HepG2 (cell line): ENCODE results near the gene SLC5A6. TPM values are rescaled to one million over a fixed set of nuclear protein-coding genes. Genes with fewer than 3 reads are reported as not detected.
A peak's percentile ranks its signal among the peaks of the same experiment; 100 is the strongest.

Experiments
- CHD4 ChIP-seq: fragments of 200-600 bp; sonication (generic); IDR thresholded peaks from 2 replicates; pipeline ENCODE4 v1.7.0; 2017; ENCODE audit warnings: mild to moderate bottlenecking, low read length, borderline replicate concordance
- CREM ChIP-seq, 2 experiments: sonication (generic) in 1 of 2; formaldehyde crosslinking in 1 of 2; IDR thresholded peaks; 2 replicates each; pipeline versions ENCODE4 v1.4.0 to v1.6.1; 2016 to 2020; ENCODE audit warnings: antibody characterized with exemption in 1 of 2, mild to moderate bottlenecking in 1 of 2, missing genetic modification reagents in 1 of 2
- GATAD2A ChIP-seq: IDR thresholded peaks from 2 replicates; pipeline ENCODE4 v1.6.1; 2016
- KMT2A ChIP-seq: sonication (generic); formaldehyde crosslinking; IDR thresholded peaks from 2 replicates; pipeline ENCODE4 v1.4.0; 2020; ENCODE audit warnings: missing genetic modification reagents
- MTA1 ChIP-seq: sonication (generic); formaldehyde crosslinking; IDR thresholded peaks from 2 replicates; pipeline ENCODE4 v1.4.0; 2020; ENCODE audit warnings: missing genetic modification reagents, mild to moderate bottlenecking, borderline replicate concordance
- NR0B2 ChIP-seq: sonication (generic); formaldehyde crosslinking; IDR thresholded peaks from 2 replicates; pipeline ENCODE4 v1.4.0; 2020; ENCODE audit warnings: mild to moderate bottlenecking, missing genetic modification reagents
- PAWR ChIP-seq: sonication (generic); formaldehyde crosslinking; IDR thresholded peaks from 2 replicates; pipeline ENCODE4 v1.4.0; 2020; ENCODE audit warnings: missing genetic modification reagents, mild to moderate bottlenecking, borderline replicate concordance
- REXO4 ChIP-seq: sonication (generic); formaldehyde crosslinking; IDR thresholded peaks from 2 replicates; pipeline ENCODE4 v1.8.0; 2022; ENCODE audit warnings: missing genetic modification reagents, mild to moderate bottlenecking, borderline replicate concordance
- SMARCE1 ChIP-seq: fragments of 450-650 bp; IDR thresholded peaks from 2 replicates; pipeline ENCODE4 v1.6.1; 2017; ENCODE audit warnings: borderline replicate concordance
- TCF12 ChIP-seq, 2 experiments: fragments of 450-650 bp in 1 of 2; sonication (generic) in 1 of 2; formaldehyde crosslinking in 1 of 2; IDR thresholded peaks; 2 replicates each; pipeline versions ENCODE4 v1.6.1 to v1.8.0; 2017 to 2022; ENCODE audit warnings: antibody characterized with exemption in 1 of 2, mild to moderate bottlenecking in 1 of 2, missing genetic modification reagents in 1 of 2, moderate library complexity in 1 of 2
- THRA ChIP-seq: sonication (generic); formaldehyde crosslinking; IDR thresholded peaks from 2 replicates; pipeline ENCODE4 v1.4.0; 2020; ENCODE audit warnings: missing genetic modification reagents, borderline replicate concordance
- ZFP90 ChIP-seq: sonication (generic); formaldehyde crosslinking; IDR thresholded peaks from 2 replicates; pipeline ENCODE4 v1.8.0; 2022; ENCODE audit warnings: missing genetic modification reagents, mild to moderate bottlenecking, inconsistent platforms, borderline replicate concordance
- ZNF264 ChIP-seq: sonication (generic); formaldehyde crosslinking; IDR thresholded peaks from 2 replicates; pipeline ENCODE4 v1.4.0; 2020; ENCODE audit warnings: missing genetic modification reagents
- ZNF354B ChIP-seq: sonication (generic); formaldehyde crosslinking; IDR thresholded peaks from 2 replicates; pipeline ENCODE4 v1.8.0; 2022; ENCODE audit warnings: mild to moderate bottlenecking, missing genetic modification reagents
- ZNF383 ChIP-seq: sonication (generic); formaldehyde crosslinking; IDR thresholded peaks from 2 replicates; pipeline ENCODE4 v1.4.0; 2020; ENCODE audit warnings: missing genetic modification reagents, mild to moderate bottlenecking, borderline replicate concordance
- polyA plus RNA-seq, 8 experiments: library from polyadenylated mRNA; depleted of rRNA in 3 of 8; stranded (reverse) in 7 of 8; unstranded in 1 of 8; fragments of >200 nt; fragmentation: Illumina TruSeq in 4 of 8; extraction: Trizol in 4 of 8; gene quantifications; 2 replicates each; pipeline versions ENCODE4 v1.2.1 to v1.2.3, GENCODE V29; 2011 to 2016; ENCODE audit warnings: low read depth in 4 of 8, missing spikeins in 1 of 8, mixed read lengths in 1 of 8; ENCODE audit not compliant: insufficient read depth in 1 of 8
- total RNA-seq, 5 experiments: library from RNA; depleted of rRNA; stranded (reverse); fragments of >200 nt; fragmentation: Illumina TruSeq; extraction: Trizol; gene quantifications; 2 replicates each; pipeline ENCODE4 v1.2.3, GENCODE V29; 2016; ENCODE audit warnings: low read depth in 1 of 5
- TF ChIP-seq, protein P1 (sequence below): sonication (generic); formaldehyde crosslinking; IDR thresholded peaks from 2 replicates; pipeline ENCODE4 v1.5.0; 2020; ENCODE audit warnings: missing genetic modification reagents
- TF ChIP-seq, protein P2 (sequence below), 2 experiments: IDR thresholded peaks; 2 replicates each; pipeline ENCODE4 v1.6.1; 2011 to 2012; ENCODE audit warnings: low read length in 2 of 2, borderline replicate concordance in 1 of 2, low read depth in 1 of 2, mild to moderate bottlenecking in 1 of 2, moderate library complexity in 1 of 2
- TF ChIP-seq, protein P3 (sequence below): sonication (generic); formaldehyde crosslinking; IDR thresholded peaks from 2 replicates; pipeline ENCODE4 v1.8.0; 2022; ENCODE audit warnings: missing genetic modification reagents, mild to moderate bottlenecking, inconsistent platforms, borderline replicate concordance

Gene SLC5A6
- total and polyA plus RNA-seq, 2 of the 13 experiments (the other 11 are each of a cell fraction or from before 2014, with no cell fraction given): 135 to 417 TPM

DNA sequence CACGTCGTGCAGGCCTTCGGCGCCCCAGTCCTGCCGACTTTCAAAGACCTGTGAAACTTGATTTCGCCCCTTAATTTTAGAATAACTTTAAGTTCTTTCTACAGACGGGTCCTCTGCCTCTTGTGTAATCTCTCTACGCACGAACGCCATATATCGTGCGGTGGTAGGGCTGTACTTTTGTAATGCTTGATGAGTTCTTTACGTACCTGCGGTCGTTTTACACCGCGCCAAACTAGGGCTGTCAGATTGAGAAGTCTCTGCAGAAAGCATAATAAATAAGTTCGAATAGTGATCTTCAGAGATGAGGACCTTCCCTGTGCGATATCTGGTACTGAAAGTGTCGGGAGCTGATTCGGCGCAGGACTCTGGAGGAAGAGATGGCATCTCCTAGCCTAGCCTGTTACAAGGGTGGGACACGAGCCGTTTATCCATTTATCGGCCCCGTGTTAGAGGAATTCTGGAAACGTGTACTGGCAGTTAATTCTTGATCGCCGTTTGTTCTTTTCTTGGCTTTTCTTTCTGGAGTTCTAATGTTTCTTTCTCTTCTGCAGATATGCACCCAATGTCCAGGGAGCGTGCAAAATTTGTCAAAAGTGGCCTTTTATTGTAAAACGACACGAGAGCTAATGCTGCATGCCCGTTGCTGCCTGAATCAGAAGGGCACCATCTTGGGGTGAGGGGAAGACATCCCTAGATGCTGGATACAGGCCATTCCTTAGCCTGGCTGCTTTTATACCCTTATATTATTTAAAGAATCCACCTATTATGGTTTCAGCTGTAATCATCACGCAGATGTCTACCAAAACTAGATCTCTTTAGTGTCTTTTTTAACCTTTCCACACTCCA lies 781 bp upstream of the SLC5A6 start (continued):
- TF ChIP-seq CREM (IDR thresholded peaks at IDR 0.05) (peak; percentile 30; the same call in 1 of the 2 replicates), CREM (CRISPR knock-in tag; IDR thresholded peaks at IDR 0.05) (no peak), PAWR (CRISPR knock-in tag) (no peak), REXO4 (no peak), NR0B2 (0 out of 2 replicates have a peak, but pooled peaks have one; percentile 19), SMARCE1 (no peak), MTA1 (CRISPR knock-in tag) (no peak), THRA (CRISPR knock-in tag) (no peak), GATAD2A (CRISPR knock-in tag) (0 out of 2 replicates have a peak, but pooled peaks have one; percentile 9), ZNF383 (no peak), CHD4 (no peak), ZNF354B (CRISPR knock-in tag) (0 out of 2 replicates have a peak, but pooled peaks have one; percentile 58), TCF12 (IDR thresholded peaks at IDR 0.05) (no peak), TCF12 (CRISPR knock-in tag; IDR thresholded peaks at IDR 0.05) (no peak), KMT2A (CRISPR knock-in tag) (peak; percentile 76; the same call in 1 of the 2 replicates), ZFP90 (CRISPR knock-in tag) (no peak; the same call in 1 of the 2 replicates), ZNF264 (CRISPR knock-in tag) (peak; percentile 31; the same call in 1 of the 2 replicates)
- TF ChIP-seq, protein P1, sequence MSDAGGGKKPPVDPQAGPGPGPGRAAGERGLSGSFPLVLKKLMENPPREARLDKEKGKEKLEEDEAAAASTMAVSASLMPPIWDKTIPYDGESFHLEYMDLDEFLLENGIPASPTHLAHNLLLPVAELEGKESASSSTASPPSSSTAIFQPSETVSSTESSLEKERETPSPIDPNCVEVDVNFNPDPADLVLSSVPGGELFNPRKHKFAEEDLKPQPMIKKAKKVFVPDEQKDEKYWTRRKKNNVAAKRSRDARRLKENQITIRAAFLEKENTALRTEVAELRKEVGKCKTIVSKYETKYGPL (CRISPR knock-in tag): no peak
- TF ChIP-seq, protein P2, sequence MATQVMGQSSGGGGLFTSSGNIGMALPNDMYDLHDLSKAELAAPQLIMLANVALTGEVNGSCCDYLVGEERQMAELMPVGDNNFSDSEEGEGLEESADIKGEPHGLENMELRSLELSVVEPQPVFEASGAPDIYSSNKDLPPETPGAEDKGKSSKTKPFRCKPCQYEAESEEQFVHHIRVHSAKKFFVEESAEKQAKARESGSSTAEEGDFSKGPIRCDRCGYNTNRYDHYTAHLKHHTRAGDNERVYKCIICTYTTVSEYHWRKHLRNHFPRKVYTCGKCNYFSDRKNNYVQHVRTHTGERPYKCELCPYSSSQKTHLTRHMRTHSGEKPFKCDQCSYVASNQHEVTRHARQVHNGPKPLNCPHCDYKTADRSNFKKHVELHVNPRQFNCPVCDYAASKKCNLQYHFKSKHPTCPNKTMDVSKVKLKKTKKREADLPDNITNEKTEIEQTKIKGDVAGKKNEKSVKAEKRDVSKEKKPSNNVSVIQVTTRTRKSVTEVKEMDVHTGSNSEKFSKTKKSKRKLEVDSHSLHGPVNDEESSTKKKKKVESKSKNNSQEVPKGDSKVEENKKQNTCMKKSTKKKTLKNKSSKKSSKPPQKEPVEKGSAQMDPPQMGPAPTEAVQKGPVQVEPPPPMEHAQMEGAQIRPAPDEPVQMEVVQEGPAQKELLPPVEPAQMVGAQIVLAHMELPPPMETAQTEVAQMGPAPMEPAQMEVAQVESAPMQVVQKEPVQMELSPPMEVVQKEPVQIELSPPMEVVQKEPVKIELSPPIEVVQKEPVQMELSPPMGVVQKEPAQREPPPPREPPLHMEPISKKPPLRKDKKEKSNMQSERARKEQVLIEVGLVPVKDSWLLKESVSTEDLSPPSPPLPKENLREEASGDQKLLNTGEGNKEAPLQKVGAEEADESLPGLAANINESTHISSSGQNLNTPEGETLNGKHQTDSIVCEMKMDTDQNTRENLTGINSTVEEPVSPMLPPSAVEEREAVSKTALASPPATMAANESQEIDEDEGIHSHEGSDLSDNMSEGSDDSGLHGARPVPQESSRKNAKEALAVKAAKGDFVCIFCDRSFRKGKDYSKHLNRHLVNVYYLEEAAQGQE (IDR thresholded peaks at IDR 0.05; ENCODE audit: borderline replicate concordance in 1 of 2, low read depth in 1 of 2, low read length in 2 of 2): no peak
- TF ChIP-seq, protein P3, sequence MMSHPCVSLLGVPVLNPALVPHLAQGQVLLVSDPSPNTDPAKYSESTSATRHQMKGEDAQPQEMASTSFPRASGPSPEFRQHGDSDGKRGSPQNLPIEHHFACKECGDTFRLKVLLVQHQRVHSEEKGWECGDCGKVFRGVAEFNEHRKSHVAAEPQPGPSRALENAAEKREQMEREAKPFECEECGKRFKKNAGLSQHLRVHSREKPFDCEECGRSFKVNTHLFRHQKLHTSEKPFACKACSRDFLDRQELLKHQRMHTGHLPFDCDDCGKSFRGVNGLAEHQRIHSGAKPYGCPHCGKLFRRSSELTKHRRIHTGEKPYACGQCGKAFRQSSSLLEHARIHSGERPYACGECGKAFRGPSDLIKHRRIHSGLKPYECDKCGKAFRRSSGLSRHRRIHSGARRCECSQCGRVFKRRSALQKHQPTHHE (CRISPR knock-in tag): no peak
